NCI-H524 treated with DMSO at 0.1 percent for 48 hours (cell line): ENCODE measurements around the gene LYPLA2.

Source experiments
- DNase-seq: peaks from one replicate; lab custom pipeline; 2025; lab: John Stamatoyannopoulos, UW

Gene LYPLA2

GRCh38 chr1:23837908-23838307, 47.0 kb downstream of the LYPLA2 start:
- DNase-seq, result no peak

GRCh38 chr1:23838401-23838866, 47.5 kb downstream of the LYPLA2 start:
- DNase-seq, result no peak

- no peak for DNase-seq
Observed at GRCh38 chr1:23843644-23844043, 52.7 kb downstream of the LYPLA2 start.
